NCI-H82 (cell line): ENCODE data around the gene ZBP1.
A peak's percentile ranks its signal among the peaks of the same experiment; 100 is the strongest.

Experiments
- DNase-seq: peaks from one replicate; lab custom pipeline; 2025; lab: John Stamatoyannopoulos, UW

The ZBP1 gene

GRCh38 chr20:57617079-57617795 lies 3.0 kb downstream of the ZBP1 start:
- DNase-seq, result no peak

GRCh38 chr20:57616143-57616951 lies 3.9 kb downstream of the ZBP1 start:
- DNase-seq, result no peak

- no peak for DNase-seq
Observed at GRCh38 chr20:57615445-57615811, 4.8 kb downstream of the ZBP1 start.

GRCh38 chr20:57614490-57615444 lies 5.5 kb downstream of the ZBP1 start:
- no peak for DNase-seq

GRCh38 chr20:57613481-57613921 lies 6.7 kb downstream of the ZBP1 start:
- DNase-seq, result no peak

- DNase-seq, result no peak
Observed at GRCh38 chr20:57612916-57613315, 7.3 kb downstream of the ZBP1 start.

GRCh38 chr20:57612436-57612835 lies 7.8 kb downstream of the ZBP1 start:
- no peak for DNase-seq

- DNase-seq, result no peak
Observed at GRCh38 chr20:57611586-57612311, 8.5 kb downstream of the ZBP1 start.

- DNase-seq, result no peak
Observed at GRCh38 chr20:57610261-57610952, 9.8 kb downstream of the ZBP1 start.

GRCh38 chr20:57609842-57610167 lies 10.4 kb downstream of the ZBP1 start:
- DNase-seq, result peak; percentile 19

GRCh38 chr20:57609086-57609841 lies 11.0 kb downstream of the ZBP1 start:
- DNase-seq, result no peak

GRCh38 chr20:57608516-57608915 lies 11.7 kb downstream of the ZBP1 start:
- no peak for DNase-seq

- DNase-seq, result no peak
Observed at GRCh38 chr20:57605878-57606277, 14.3 kb downstream of the ZBP1 start.

- no peak for DNase-seq
Observed at GRCh38 chr20:57605045-57605444, 15.2 kb downstream of the ZBP1 start.

GRCh38 chr20:57603120-57603519 lies 17.1 kb downstream of the ZBP1 start:
- DNase-seq, result no peak

GRCh38 chr20:57601737-57602136 lies 18.5 kb downstream of the ZBP1 start:
- no peak for DNase-seq

GRCh38 chr20:57601211-57601570 lies 19.0 kb downstream of the ZBP1 start:
- no peak for DNase-seq

- DNase-seq, result no peak
Observed at GRCh38 chr20:57600320-57601210, 19.7 kb downstream of the ZBP1 start.

GRCh38 chr20:57598491-57598890 lies 21.7 kb downstream of the ZBP1 start:
- DNase-seq, result no peak
